Tibial nerve (tissue), 4 donors: ENCODE results near the gene ZBED1.

ENCODE experiments used
- EP300 ChIP-seq, 2 donors: sonication (generic); formaldehyde crosslinking; IDR thresholded peaks; one replicate each; pipeline ENCODE4 v1.6.1; 2017; ENCODE audit warnings: antibody characterized with exemption in 2 of 2, mild to moderate bottlenecking in 1 of 2
- TF ChIP-seq, protein P1 (sequence below), 5 experiments: fragments of 200-600 bp in 3 of 5; fragments of 450-650 bp in 2 of 5; sonication (generic) in 3 of 5; IDR thresholded peaks; one replicate each; pipeline ENCODE4 v1.5.1; 2016 to 2019; ENCODE audit warnings: antibody characterized with exemption in 5 of 5, mild to moderate bottlenecking in 3 of 5, moderate library complexity in 2 of 5

DNA sequence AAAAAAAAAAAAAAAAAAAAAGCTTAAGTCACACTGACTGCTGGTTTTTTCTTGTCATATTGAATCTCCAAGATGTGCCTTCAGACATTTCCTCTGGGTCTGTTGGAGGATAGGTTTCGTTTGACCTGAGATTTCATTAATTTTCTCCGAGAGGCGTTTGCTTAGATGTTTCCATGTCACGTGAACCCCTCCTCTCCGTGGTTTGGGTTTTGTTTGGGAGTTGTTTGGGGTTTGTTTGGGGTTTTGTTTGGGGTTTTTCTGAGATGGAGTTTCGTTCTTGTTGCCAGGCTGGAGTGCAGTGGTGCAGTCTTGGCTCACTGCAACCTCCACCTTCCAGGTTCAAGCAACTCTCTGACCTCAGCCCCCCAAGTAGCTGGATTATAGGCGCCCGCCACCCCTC is 40.8 kb upstream of the ZBED1 start:
- TF ChIP-seq, protein P1, sequence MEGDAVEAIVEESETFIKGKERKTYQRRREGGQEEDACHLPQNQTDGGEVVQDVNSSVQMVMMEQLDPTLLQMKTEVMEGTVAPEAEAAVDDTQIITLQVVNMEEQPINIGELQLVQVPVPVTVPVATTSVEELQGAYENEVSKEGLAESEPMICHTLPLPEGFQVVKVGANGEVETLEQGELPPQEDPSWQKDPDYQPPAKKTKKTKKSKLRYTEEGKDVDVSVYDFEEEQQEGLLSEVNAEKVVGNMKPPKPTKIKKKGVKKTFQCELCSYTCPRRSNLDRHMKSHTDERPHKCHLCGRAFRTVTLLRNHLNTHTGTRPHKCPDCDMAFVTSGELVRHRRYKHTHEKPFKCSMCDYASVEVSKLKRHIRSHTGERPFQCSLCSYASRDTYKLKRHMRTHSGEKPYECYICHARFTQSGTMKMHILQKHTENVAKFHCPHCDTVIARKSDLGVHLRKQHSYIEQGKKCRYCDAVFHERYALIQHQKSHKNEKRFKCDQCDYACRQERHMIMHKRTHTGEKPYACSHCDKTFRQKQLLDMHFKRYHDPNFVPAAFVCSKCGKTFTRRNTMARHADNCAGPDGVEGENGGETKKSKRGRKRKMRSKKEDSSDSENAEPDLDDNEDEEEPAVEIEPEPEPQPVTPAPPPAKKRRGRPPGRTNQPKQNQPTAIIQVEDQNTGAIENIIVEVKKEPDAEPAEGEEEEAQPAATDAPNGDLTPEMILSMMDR (IDR thresholded peaks at IDR 0.05), result no peak
- no peak for TF ChIP-seq EP300 (IDR thresholded peaks at IDR 0.05)
